OCI-LY3 (cell line): ENCODE data around the gene EFNA5.

ENCODE experiments used
- H2AFZ ChIP-seq: fragments of 200-600, 300-600 bp; shearing (Covaris generic); 2 replicates; pipeline ENCODE4 v1.6.0; 2014; ENCODE audit warnings: antibody characterized with exemption, low read depth, low read length
- H3K27ac ChIP-seq: fragments of 200-600, 300-600 bp; sonication (generic); 2 replicates; pipeline ENCODE4 v1.5.1; 2014; ENCODE audit warnings: mild to moderate bottlenecking, low read length, moderate library complexity, mixed read lengths
- H3K27me3 ChIP-seq: fragments of 200-600, 300-600 bp; sonication (generic); 2 replicates; pipeline ENCODE4 v1.6.1; 2014; ENCODE audit warnings: low read depth, low read length, mixed read lengths
- H3K36me3 ChIP-seq: fragments of 200-600, 300-600 bp; sonication (generic); replicated peaks from 2 replicates; pipeline ENCODE3; 2014; ENCODE audit warnings: low read depth, low read length, mixed read lengths
- H3K4me1 ChIP-seq: fragments of 300-600, 200-600 bp; sonication (generic); 2 replicates; pipeline ENCODE4 v1.6.1; 2014; ENCODE audit warnings: low read length, mixed read lengths
- H3K4me2 ChIP-seq: fragments of 200-600, 300-600 bp; sonication (generic); 2 replicates; pipeline ENCODE4 v1.6.1; 2014; ENCODE audit warnings: low read length, mixed read lengths
- H3K4me3 ChIP-seq: fragments of 300-600, 200-600 bp; sonication (generic); 2 replicates; pipeline ENCODE4 v1.5.1; 2014; ENCODE audit warnings: antibody characterized with exemption, mild to moderate bottlenecking, low read length, moderate library complexity
- H3K79me2 ChIP-seq: fragments of 300-600, 200-600 bp; shearing (Covaris generic); 2 replicates; pipeline ENCODE4 v1.6.1; 2014; ENCODE audit warnings: mild to moderate bottlenecking, low read length, mixed read lengths
- H3K9ac ChIP-seq: fragments of 300-600, 200-600 bp; shearing (Covaris generic); 2 replicates; pipeline ENCODE4 v1.6.0; 2014; ENCODE audit warnings: mild to moderate bottlenecking, low read length, moderate library complexity
- H3K9me3 ChIP-seq: fragments of 200-600, 300-600 bp; shearing (Covaris generic); 2 replicates; pipeline ENCODE4 v1.6.1; 2014; ENCODE audit warnings: low read length, mixed read lengths; ENCODE audit not compliant: insufficient read depth
- H4K20me1 ChIP-seq: fragments of 200-600, 300-600 bp; sonication (generic); 2 replicates; pipeline ENCODE4 v1.6.1; 2016; ENCODE audit warnings: low read length, mixed read lengths; ENCODE audit not compliant: insufficient read depth
- EZH2phosphoT487 ChIP-seq: fragments of 200-600 bp; shearing (Covaris generic); IDR thresholded peaks from 2 replicates; pipeline ENCODE4 v1.6.1; 2018; ENCODE audit warnings: antibody characterized with exemption, mixed run types, low read depth
- TF ChIP-seq, protein P1 (sequence below): fragments of 200-600, 300-600 bp; sonication (generic); IDR thresholded peaks from 2 replicates; pipeline ENCODE4 v1.5.1; 2014; ENCODE audit warnings: antibody characterized with exemption, low read length, low read depth

EFNA5 gene

DNA sequence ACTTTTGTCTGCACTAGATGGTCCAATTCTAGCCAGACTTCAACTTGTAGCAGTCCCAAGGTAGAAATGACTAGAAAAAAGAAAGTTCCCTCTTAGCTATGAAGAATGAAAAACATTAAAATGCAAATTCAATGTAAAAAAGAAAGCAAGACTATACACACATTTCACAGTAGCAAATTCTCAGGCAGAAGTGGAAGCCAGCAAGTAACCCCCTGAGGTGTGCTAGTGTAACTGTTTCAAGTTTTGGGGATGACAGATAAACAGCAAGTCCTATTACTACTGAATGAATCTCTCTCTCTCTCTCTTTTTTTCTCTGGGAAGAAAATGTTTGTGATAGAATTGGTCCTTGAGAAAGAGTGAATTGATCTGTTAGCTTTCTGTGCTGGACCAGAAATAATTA lies 185.6 kb downstream of the EFNA5 start:
- no peaks in the 10 kb centered on the region for H4K20me1 ChIP-seq
- no peak overlapping the region for H2AFZ ChIP-seq
- no peak for TF ChIP-seq EZH2phosphoT487
- TF ChIP-seq, protein P1, sequence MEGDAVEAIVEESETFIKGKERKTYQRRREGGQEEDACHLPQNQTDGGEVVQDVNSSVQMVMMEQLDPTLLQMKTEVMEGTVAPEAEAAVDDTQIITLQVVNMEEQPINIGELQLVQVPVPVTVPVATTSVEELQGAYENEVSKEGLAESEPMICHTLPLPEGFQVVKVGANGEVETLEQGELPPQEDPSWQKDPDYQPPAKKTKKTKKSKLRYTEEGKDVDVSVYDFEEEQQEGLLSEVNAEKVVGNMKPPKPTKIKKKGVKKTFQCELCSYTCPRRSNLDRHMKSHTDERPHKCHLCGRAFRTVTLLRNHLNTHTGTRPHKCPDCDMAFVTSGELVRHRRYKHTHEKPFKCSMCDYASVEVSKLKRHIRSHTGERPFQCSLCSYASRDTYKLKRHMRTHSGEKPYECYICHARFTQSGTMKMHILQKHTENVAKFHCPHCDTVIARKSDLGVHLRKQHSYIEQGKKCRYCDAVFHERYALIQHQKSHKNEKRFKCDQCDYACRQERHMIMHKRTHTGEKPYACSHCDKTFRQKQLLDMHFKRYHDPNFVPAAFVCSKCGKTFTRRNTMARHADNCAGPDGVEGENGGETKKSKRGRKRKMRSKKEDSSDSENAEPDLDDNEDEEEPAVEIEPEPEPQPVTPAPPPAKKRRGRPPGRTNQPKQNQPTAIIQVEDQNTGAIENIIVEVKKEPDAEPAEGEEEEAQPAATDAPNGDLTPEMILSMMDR: no peak
- no peak overlapping the region for H3K4me2 ChIP-seq
- no peaks in the 10 kb centered on the region for H3K36me3 ChIP-seq
- H3K79me2 ChIP-seq: no peaks in the 10 kb centered on the region
- H3K27ac ChIP-seq: no peak overlapping the region
- no peaks in the 10 kb centered on the region for H3K9me3 ChIP-seq
- no peak overlapping the region for H3K4me3 ChIP-seq
- no peak overlapping the region for H3K9ac ChIP-seq
- H3K4me1 ChIP-seq: peaks cover 22% of the 10 kb centered on the region
- no peaks in the 10 kb centered on the region for H3K27me3 ChIP-seq

DNA sequence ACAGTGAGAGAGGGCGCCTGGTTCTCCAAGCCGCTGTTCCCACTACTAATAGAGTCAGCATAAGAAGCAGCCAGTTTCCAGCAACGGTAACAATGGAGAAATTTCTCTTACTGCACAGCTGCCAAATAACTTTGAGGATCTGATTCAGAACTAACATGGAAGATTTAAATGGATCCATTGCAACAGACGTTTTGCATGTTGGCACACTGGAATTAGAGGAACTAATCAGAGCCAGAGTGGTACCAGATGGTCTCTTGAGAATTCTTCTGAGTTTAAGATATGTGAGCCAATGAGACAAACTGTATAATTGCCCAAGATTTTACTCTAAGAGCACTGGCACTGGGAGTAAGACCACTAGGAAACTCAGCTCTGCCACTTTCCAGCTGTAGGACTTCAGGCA lies 186.5 kb downstream of the EFNA5 start:
- H3K36me3 ChIP-seq: no peaks in the 10 kb centered on the region
- peaks cover 22% of the 10 kb centered on the region for H3K4me1 ChIP-seq
- H3K4me2 ChIP-seq: no peak overlapping the region; the same call in 1 of the 2 replicates
- no peak overlapping the region for H3K4me3 ChIP-seq
- no peaks in the 10 kb centered on the region for H3K79me2 ChIP-seq
- H3K27me3 ChIP-seq: no peaks in the 10 kb centered on the region
- H2AFZ ChIP-seq: no peak overlapping the region
- no peaks in the 10 kb centered on the region for H4K20me1 ChIP-seq
- H3K9me3 ChIP-seq: no peaks in the 10 kb centered on the region
- TF ChIP-seq, protein P1: no peak
- no peak for TF ChIP-seq EZH2phosphoT487
- H3K27ac ChIP-seq: no peak overlapping the region
- no peak overlapping the region for H3K9ac ChIP-seq

DNA sequence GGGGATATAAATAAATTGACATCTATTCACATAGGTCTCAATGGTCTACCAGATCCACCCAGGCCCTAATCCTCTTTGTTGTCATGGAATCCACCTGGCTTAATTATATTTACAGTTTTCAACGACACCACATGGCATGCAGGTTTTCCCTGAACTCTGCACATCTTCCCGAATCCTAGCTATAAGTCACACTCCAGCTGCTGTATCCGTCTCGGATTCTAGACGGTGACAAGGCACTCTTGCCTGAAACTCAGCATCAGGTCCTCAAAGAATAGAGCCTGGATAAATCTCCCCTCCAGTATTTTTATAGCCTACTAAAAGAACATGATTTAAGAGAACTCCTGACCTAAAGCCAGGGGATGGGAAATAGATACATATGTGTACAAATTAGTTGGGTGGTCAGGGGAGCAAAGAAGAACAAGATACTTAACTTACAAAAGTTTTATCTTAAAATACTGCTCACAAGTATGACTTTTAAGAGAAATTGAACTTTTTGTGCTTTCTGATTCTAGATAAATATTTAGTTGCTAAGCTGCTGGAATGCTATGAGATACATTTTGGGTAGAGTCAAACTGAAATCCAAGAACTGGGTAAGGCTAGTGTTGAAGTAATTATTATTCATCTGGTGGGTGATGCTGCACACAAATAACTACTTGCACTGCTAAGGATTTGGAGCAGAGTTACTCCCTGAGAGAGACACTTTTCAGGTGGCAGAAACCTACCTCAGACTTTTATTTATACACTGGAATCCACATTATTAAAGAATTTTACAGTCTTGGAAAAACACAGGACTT lies 187.3 kb downstream of the EFNA5 start:
- Histone ChIP-seq H3K9ac (no peak overlapping the region), H4K20me1 (no peaks in the 10 kb centered on the region), H3K4me1 (peaks cover 22% of the 10 kb centered on the region), H3K36me3 (no peaks in the 10 kb centered on the region), H3K9me3 (no peaks in the 10 kb centered on the region), H2AFZ (no peak overlapping the region), H3K4me2 (peak overlapping the region; percentile 22; the same call in 1 of the 2 replicates), H3K27ac (no peak overlapping the region), H3K79me2 (no peaks in the 10 kb centered on the region), H3K27me3 (no peaks in the 10 kb centered on the region), H3K4me3 (no peak overlapping the region)
- no peak for TF ChIP-seq EZH2phosphoT487
- TF ChIP-seq, protein P1: no peak

DNA sequence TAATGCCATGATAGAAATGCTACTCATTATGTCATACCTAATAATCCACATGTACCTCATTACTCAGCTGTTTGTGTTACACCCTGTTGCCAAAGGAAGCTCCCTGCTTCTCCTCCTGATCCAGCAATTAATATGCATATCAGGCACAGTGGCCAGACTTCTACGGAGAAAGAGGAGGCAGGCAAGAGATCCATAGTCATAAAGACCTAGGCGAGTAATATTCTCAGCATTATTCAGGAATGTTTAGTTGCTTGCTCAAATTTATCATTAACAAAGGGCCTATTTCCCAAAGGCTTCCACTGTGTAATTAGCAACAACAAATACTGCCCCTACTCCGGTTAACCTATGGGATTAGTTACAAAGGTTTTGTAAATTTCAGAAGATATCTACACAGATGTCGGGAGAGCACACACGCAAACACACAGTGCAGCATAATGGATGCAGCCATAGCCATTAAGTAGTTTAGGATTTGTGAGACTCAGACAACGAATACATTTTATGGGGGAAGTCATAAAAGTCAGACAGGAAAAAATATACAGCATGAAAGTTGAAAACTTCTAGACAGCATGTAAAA lies 192.6 kb downstream of the EFNA5 start:
- Histone ChIP-seq H2AFZ (no peak overlapping the region), H3K9ac (no peak overlapping the region), H3K36me3 (no peaks in the 10 kb centered on the region), H3K4me3 (no peak overlapping the region), H3K27me3 (no peaks in the 10 kb centered on the region), H3K27ac (no peak overlapping the region), H3K4me2 (no peak overlapping the region), H4K20me1 (no peaks in the 10 kb centered on the region), H3K4me1 (peaks cover 8% of the 10 kb centered on the region), H3K9me3 (no peaks in the 10 kb centered on the region), H3K79me2 (no peaks in the 10 kb centered on the region)
- TF ChIP-seq, protein P1: no peak
